DMS153 treated with DMSO at 0.1 percent for 48 hours (cell line): ENCODE results near the gene KCNJ9.
A peak's percentile ranks its signal among the peaks of the same experiment; 100 is the strongest.

Source experiments
- DNase-seq: peaks from one replicate; lab custom pipeline; 2025; ENCODE audit not compliant: unreplicated experiment; lab: John Stamatoyannopoulos, UW

KCNJ9 gene

DNA sequence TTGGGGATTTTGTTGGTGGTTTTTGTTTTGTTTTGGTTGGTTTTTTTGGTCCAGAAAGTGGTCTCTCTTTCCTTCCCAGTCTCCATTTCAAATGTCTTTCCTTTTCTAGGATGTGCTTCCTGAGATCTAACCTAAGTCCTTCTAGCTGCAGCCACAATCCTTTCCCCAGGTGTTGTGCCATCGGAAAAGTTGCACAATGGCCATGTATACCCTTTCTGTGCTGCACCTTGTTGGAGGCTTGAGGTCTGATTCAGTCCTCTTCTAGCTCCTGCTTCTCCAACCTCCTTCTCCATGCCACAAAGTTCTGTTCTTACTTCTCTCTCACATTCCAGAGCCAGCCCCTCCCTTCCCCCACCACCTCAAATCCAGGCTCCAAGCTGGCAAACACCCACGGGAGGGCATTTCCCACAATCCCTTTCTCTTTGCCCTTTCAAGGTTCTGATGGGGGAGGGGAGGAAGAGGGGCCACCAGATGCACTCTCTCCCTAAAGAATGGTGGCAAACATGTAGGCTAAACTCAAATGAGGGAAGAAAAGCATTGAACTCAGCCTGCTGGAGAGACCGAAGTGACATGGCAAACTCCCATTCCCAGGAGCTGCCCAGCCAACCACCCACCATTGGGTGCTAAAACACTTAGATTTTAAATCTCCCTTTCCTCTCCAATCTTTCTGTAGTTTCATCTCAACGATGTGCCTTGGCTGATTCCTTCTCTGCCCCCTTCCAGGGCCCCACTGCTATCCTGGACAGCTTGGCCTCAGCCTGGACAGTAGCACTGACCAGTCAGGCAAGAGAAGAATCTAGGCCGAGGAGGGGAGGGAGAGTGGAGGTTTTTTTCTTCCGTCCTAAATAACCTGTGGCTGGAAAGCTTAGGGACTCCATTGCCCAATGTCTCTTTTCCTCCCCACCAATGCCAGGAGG lies 14.3 kb upstream of the KCNJ9 start:
- DNase-seq: no peak

DNA sequence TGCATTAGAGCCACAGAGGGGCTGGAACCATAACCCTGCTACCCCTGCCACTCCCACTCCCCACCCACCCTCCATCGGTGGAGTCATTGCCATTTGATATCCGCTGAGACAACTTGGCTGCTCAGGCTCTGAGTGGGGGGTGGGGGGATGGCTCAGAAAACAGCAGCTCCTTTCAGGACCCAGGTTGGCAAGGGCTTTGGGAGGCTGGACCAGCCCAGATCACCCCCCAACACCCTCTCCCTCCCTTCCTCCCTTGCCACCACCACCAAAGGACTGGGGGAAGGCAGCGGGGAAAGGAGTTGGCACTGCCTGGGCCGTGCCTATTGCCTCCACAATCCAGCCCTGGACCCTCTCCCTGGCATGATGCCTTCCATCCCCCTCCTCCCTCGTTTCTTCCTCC lies 13.1 kb upstream of the KCNJ9 start:
- DNase-seq: no peak

DNA sequence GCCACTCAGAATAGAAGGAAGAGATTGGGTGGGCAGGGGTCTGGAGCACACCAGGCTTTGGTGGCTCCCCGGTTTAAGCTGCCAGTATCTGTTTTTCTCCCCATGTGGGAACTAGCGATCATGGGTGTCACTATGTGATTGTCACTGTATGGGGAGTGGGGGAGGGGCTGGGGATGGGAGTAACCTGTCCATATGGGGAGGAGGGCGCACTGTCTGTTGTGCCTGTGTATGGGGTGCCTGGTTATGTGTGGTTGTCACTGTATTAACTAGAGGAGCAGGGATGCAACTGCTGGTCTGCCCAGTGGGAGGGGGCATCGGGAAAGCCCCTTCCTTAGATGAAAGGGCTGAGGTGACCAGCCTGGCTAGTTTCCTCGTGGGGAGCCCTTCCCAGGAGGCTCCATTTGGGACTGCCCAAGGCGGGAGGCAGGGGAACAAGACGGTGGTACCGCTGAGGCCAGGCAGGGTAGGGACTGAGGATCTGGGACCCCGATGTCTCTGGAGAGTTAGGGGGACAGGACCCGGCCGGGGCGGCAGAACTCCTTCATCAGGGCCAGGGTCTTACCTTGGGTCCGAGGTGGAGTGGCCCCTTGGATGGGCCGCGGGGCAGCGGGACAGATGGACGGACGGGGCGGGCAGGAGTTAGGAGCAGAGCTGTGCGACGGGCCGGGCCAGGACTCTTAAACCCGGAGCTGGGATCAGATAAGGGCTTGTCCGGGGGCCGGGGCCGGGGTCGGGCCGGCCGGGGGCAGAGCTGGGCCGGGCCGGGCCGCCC lies 11.7 kb upstream of the KCNJ9 start, which contains the start of gene KCNJ10:
KCNJ10 (minus strand) TSS at position 701 of the 772 bp plus-strand sequence. CDS start 27,628 bp downstream, outside the sequence.
- DNase-seq: no peak

DNA sequence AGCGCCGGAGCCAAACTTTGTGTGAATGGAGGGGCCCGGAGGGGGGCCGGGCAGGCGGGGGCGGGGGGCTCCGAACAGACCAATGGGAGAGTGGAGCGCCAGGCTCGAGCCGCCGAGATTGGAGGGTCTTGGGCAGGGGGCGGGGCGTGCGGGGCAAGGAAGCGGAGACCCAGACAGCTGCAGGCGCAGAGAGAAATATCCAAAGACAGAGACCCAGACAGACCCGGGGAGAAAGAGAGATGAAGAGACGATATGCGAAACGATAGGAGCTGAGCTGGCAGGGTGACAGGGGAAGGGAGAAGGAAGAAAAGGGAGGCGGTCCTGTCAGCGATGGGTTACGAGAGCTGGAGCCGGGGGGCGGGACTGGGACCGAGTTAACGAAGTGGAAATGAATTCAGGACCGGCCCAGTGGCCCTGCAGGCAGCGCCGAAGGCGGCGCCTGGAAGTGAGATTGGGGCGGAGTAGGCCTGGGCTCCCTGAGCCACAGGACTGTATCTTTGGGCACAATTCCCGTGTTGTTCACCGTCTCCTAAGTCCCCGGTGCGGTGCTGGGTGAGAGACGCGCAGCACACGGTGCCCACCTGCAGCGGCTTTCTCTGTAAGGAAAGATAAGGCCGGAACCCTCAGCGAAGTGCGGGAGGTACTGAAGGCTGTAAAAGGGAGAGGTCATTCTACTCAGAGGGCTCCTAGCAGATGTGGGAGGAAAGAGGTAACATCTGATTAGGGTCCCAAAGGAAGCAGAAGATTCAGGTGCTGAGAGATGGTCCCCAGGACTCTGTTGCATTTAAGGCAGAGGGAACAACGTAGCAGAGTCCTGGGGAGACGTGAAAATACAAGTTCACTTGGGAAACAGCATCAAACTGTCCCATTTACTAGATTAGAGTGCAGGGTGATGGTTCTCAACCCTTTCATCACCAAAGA lies 10.8 kb upstream of the KCNJ9 start:
- DNase-seq: no peak

DNA sequence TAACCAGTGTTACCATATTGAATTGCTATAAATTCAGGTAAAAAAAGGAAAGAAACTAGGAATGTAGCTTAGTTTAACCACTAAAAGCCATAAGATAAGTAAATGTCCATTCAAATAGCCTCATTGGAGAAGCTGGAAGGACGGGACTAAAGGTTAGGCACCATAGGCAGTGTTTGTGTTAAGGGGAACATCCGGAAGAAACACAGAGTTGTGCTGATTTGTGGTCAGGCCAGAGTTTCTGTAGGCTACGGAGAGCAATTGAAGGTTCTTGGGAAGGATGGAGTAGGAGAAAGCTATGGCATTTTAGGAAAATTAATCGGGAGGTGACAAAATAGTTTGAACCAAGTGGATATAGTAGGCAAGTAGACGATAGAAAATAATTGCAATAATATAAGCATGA lies 10.0 kb upstream of the KCNJ9 start:
- DNase-seq: no peak

DNA sequence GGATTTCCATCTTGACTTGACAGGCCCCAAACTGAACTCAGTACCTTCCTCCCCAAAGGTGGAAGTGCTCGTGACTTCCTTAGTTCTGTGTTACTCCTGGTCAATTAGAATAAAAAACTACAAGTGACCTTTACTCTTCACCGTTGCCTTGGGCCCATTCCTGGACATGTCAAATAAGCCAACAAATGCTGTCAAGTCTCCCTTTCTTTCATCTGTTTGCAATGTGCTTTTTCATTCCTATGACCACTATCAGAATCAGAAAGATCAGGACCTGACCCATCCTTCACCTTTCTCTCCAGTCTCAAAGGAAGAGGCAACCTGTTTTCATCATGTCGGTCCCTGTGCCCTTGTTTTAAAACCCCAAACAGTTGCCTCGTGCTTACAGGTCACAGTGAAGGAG lies 6.5 kb upstream of the KCNJ9 start:
- no peak for DNase-seq

DNA sequence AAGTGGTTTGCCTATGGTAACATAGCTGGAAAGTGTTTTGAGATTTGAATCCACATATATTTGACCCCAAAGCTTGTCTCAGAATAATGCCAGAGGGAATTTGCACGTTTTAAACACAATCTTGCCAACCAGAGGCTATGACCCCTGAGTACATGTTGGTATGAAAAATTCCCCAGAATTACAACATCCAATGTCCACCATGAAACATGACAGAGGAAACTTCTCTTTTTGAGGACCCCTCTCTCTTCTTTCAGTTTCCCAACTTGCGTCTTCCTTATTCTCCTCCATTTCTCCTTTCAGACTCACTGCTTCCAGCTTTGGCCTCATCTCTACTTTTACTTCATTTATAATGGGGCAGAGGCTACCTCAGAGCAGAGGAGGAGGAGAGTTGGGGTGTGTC lies 5.5 kb upstream of the KCNJ9 start:
- no peak for DNase-seq

DNA sequence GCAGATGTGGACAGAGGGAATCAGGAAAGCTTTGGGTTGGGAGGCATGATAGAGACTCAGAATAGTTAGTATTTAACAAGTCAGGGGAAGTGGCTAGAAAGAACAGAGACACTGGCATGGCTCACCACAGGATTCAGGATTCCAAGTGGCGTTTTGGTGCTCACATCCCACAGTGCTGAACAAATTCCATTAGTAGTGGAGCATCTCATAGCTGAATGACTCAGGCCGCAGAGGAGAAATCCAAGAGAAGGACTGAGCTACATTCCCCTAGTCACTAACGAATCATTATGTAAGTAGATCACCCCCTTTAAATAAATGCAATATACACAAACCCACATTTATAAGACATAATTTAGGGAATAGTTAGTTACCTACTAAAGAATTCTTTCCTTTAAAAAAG lies 5.0 kb upstream of the KCNJ9 start:
- DNase-seq: no peak

DNA sequence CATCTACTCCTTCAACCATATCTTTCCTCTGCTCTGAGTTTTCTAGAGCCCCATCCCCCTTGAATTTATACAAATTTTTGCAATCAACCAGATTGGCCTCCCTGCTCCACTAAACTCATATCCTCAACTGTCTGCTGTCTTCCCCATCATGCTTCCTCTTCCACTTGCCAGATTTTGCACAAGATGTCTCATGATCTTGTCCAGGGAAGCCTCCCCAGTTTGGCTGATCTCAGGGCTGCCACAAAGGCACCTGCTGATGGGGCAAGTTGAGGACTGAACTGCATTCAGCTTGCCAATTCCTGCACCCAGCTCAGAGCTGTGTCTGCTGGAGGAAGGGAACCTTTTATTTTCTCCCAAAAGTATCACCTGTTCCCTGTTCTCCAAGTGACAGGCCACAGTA lies 3.9 kb upstream of the KCNJ9 start:
- no peak for DNase-seq

DNA sequence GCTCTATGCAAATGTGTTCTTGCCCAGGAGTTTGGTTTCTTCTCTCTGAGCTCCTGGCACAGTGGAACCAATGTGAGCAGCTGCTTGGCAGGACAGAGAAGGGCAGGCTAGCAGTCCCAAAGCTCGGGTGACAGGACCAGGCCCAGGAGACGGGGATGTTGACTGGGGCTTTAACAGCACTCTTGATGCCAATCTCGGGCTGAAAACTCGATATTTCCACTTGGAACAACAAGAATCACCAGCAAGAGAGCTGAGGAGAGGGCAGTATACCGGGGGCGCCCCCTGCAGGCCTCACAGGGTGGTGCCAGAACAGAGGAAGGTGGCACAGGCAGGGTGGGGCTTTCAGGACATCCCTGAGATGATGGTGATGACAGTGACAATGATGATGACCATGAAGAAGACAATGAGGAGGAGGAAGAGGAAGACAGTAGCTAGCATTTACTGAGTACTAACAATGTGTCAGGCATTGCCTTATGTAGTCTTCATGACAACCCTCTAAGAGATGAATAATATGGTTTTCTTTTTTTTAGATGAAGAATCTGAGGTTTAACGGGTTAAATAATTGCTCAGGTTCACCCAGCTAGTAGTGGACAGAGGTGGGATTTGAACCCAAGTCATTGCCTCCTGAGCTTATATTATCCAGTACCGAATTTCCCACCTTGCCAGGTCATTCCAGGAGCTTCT lies 2.7 kb upstream of the KCNJ9 start:
- no peak for DNase-seq

DNA sequence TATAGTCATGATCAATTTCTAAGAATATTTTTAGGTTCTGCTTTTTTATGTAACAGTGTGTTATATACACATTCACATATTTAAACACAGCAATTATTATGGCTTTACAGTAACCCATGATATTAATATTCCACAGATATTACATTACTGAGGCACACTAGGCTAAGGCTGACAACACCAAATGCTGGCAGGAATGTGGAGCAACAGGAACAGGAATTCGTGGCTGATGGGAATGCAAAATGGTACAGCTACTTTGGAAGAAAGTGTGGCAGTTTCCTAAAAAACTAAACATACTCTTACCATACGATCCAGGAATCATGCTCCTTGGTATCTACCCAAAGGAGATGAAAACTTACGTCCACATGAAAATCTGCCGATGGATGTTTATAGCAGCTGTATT lies 1.9 kb upstream of the KCNJ9 start:
- no peak for DNase-seq

DNA sequence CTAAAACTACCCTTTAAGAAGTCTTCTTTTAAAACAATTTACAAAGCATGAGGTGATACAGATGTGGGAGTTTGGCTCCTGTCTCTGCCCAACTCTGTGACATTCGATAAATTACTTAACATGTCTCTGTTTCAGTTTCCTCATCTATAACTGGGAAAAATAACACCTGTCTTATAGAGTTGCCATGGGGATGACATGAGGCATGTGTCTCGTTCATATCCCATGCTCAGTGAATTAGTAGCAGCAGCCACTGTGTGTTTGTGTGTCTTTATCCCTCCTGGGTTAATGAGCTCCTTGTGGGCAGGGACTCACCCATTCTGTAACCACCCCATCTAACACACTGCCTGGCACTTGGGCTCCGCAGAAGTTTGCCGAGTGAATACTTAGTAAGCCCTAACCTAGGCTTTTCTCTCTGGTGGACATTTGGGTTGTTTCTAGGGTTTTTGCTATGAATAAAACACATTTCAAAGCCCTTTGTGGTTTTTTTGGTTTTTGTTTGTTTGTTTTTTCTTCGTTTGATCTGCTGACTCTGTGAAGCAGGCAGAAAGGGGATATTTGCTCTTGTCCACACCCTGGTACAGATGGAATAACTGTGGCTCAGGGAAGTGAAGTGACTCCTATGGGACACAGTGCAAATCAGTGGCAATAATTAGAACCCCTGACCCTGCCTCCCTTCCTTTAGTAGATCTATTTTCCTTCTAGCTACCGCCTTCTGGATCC lies 797 bp upstream of the KCNJ9 start:
- no peak for DNase-seq

DNA sequence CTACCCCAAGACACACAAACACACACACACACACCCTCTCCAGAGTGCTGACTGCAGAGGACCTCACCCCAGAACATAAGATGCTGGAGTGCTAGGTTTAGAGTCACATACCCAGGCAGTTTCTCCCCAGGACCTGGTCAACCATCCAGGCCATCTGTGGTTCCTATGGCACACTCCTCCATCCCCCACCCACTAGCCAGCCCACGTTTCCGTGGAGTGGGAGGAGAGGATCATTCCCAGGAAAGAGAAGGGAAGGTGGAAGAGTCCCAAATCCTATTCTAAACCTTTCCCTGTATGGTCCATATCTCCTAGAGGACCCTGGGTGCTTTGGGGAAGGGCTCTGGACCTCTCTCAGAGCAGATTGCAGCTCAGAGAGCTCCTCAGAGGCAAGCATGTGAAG lies 1.1 kb downstream of the KCNJ9 start:
- DNase-seq: no peak

DNA sequence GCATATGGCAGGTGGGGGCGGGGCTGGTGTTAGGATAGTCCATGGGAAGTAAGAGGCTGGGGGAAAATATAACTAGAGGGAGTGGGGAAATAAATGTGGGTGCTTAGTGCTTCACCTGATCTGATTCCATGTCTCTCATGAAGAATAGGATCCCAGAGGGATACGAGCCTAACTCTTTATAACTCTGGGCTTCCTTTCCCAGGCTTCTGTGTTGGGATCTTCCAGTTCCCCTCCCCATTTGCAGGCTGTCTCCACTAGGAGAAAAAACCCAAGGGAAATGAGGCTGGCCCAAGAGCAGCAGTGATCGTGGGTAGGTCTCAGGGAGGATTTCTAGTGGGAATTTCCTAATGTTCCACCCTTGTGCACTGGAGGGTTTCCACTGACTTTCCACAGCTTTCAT lies 1.6 kb downstream of the KCNJ9 start:
- DNase-seq: no peak

DNA sequence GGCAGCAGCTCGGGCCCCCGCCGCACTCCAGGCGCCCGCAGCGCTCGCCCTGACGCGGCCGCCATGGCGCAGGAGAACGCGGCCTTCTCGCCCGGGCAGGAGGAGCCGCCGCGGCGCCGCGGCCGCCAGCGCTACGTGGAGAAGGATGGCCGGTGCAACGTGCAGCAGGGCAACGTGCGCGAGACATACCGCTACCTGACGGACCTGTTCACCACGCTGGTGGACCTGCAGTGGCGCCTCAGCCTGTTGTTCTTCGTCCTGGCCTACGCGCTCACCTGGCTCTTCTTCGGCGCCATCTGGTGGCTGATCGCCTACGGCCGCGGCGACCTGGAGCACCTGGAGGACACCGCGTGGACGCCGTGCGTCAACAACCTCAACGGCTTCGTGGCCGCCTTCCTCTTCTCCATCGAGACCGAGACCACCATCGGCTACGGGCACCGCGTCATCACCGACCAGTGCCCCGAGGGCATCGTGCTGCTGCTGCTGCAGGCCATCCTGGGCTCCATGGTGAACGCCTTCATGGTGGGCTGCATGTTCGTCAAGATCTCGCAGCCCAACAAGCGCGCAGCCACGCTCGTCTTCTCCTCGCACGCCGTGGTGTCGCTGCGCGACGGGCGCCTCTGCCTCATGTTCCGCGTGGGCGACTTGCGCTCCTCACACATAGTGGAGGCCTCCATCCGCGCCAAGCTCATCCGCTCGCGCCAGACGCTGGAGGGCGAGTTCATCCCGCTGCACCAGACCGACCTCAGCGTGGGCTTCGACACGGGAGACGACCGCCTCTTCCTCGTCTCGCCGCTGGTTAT lies 2.8 kb downstream of the KCNJ9 start:
- DNase-seq: peak; percentile 77

DNA sequence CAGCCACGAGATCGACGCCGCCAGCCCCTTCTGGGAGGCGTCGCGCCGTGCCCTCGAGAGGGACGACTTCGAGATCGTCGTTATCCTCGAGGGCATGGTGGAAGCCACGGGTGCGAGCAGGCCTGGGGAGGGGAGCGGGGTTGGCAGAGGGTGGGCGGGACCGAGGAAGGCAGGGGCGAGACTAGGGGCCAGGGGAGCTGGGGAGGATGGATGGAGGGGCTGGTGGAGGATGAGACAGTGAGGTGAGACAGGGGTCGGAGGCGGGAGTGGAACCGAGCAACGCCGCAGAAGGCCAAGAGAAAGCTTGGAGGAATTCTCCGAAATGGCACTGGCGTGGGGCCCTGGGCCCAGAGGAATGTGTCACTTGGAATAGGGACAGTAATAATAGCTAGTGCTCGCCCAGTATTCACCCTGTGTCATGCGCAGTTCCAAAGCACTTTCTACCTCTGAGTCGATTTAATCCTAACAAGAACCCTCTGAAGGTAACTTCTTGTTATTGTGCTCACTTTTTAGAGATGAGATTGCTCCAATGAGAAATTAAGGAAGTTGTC lies 3.5 kb downstream of the KCNJ9 start:
- DNase-seq: no peak

DNA sequence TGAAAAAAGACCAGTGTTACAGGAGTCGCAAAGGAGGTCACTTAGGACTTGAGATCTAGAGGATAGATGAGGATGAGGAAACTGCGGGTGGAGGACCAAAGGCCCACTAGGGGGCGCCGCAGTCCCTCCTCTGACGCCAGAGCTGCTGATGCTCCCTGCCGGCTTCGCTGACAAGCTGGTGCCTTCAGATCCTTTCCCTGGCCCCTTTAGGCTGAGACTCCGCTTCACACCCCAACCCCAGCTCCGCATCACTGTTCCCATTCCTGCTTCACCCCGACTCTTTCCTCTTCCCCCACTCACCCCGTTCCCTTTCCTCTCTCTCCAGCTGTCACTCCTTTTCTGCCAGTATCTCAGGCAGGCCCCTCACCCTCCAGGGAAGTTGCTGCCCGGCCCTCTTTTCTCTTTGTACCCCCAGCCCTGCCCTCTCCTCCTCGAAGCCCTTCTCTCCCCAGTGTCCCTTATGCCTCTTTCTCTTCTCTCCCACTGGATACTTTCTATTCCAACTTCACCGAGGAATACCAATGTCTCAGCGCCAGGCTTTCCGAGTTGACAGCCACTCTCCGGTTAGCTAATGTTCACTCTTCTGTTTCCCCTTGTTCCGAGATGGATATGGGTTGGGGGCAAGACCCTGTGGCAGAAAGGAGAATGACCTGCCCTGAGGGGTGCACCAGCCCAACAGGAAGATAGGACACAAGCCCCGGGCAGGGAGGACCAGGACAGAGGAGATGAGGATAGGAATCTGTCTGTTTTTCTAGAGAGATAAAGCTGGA lies 4.5 kb downstream of the KCNJ9 start:
- peak; percentile 56 for DNase-seq

DNA sequence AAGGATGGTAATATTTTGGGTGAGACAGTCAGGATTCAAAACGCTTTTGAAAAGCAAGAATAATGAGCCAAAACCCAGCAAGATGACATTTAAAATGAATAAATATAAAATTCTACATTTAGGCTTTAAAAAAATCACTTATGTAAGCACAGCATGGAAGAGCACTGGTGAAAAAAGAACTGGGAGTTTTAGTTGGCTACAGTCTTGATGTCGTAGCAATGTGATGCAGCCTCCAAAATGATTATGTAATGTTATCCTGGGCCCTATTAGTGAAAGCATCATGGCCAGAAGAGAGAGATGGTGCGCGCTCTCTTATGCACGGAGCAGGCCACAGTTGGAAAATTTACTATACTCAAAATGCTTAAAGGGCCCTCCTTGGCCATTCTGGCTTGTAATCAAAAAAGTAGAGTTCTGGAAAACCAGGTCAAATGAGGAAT lies 5.1 kb downstream of the KCNJ9 start:
- DNase-seq: no peak
